Measurements from ENCODE around the gene KNOP1.

KNOP1 gene

GRCh38 chr16:19717741-19718623, at the start of gene KNOP1, which contains the start of gene IQCK:
TSS of gene KNOP1 (minus strand) at chr16:19718227. CDS start at chr16:19715035, 3,192 bp downstream.
TSS of gene IQCK (plus strand) at chr16:19718271. CDS start at chr16:19718307, 36 bp downstream.
- DNase-seq = peak in 55 of 56 donors; percentile 37 to 90 (median 76)

GRCh38 chr16:19767497-19767896, 49.5 kb upstream of the KNOP1 start:
- DNase-seq = no peak

- no peak for DNase-seq
Measured at GRCh38 chr16:19766988-19767387, 49.0 kb upstream of the KNOP1 start.

GRCh38 chr16:19766554-19766884, 48.5 kb upstream of the KNOP1 start:
- DNase-seq = peak in 5 of 56 donors; percentile 50 to 77 (median 60)

GRCh38 chr16:19765860-19766553, 48.0 kb upstream of the KNOP1 start:
- DNase-seq = peak; percentile 10 to 95 (median 76)

- DNase-seq = no peak
Measured at GRCh38 chr16:19760356-19761060, 42.5 kb upstream of the KNOP1 start.

- peak in 29 of 56 donors; percentile 7 to 72 (median 25) for DNase-seq
Measured at GRCh38 chr16:19757762-19758595, 40.0 kb upstream of the KNOP1 start.

- DNase-seq = no peak
Measured at GRCh38 chr16:19757026-19757425, 39.0 kb upstream of the KNOP1 start.

- no peak for DNase-seq
Measured at GRCh38 chr16:19755268-19755667, 37.2 kb upstream of the KNOP1 start.

GRCh38 chr16:19754644-19755036, 36.6 kb upstream of the KNOP1 start:
- DNase-seq = no peak

GRCh38 chr16:19753815-19754643, 36.0 kb upstream of the KNOP1 start:
- no peak for DNase-seq

GRCh38 chr16:19751478-19752385, 33.7 kb upstream of the KNOP1 start:
- DNase-seq = no peak

GRCh38 chr16:19749571-19750080, 31.6 kb upstream of the KNOP1 start:
- no peak for DNase-seq

- DNase-seq = no peak
Measured at GRCh38 chr16:19748389-19749168, 30.6 kb upstream of the KNOP1 start.

- DNase-seq = peak in 2 of 56 donors; percentile 3 to 55
Measured at GRCh38 chr16:19746561-19746960, 28.5 kb upstream of the KNOP1 start.

GRCh38 chr16:19745286-19746010, 27.4 kb upstream of the KNOP1 start:
- peak in 17 of 56 donors; percentile 1 to 51 (median 16) for DNase-seq

GRCh38 chr16:19744670-19745069, 26.6 kb upstream of the KNOP1 start:
- no peak for DNase-seq
